Keratinocyte (primary cell): ENCODE data around the gene NAA10. TPM values are rescaled to one million over a fixed set of nuclear protein-coding genes. Genes with fewer than 3 reads are reported as not detected.
A peak's percentile ranks its signal among the peaks of the same experiment; 100 is the strongest.

Experiments used
- DNase-seq: peaks from one replicate; pipeline ENCODE4 v3.0.0-alpha.2; 2011; ENCODE audit warnings: low read depth, missing footprints, low spot score
- FAIRE-seq: peaks from 2 replicates; lab custom pipeline; 2011; peaks lifted over from hg19 to GRCh38; lab: Jason Lieb, UNC
- H2AFZ ChIP-seq: 2 replicates; pipeline ENCODE4 v1.6.0; 2012; ENCODE audit warnings: low read length, control low read depth, inconsistent platforms; ENCODE audit not compliant: control insufficient read depth
- H3K27ac ChIP-seq: 2 replicates; pipeline ENCODE4 v1.5.1; 2011; ENCODE audit warnings: low read length; ENCODE audit not compliant: control insufficient read depth, insufficient read depth
- H3K27me3 ChIP-seq: 3 replicates; pipeline ENCODE4 v1.6.0; 2011; ENCODE audit warnings: low read length; ENCODE audit not compliant: control insufficient read depth, insufficient read depth; ENCODE audit errors: extremely low read depth
- H3K36me3 ChIP-seq, 2 experiments: 2 replicates in 1 of 2; 3 replicates in 1 of 2; pipeline ENCODE4 v1.5.1; 2011; ENCODE audit warnings: low read length in 2 of 2, mild to moderate bottlenecking in 1 of 2; ENCODE audit not compliant: control insufficient read depth in 2 of 2, insufficient read depth in 2 of 2; ENCODE audit errors: extremely low read depth in 1 of 2
- H3K4me1 ChIP-seq: 3 replicates; pipeline ENCODE4 v1.5.1; 2011; ENCODE audit warnings: low read length; ENCODE audit not compliant: control insufficient read depth, insufficient read depth; ENCODE audit errors: extremely low read depth
- H3K4me2 ChIP-seq: 3 replicates; pipeline ENCODE4 v1.6.0; 2011; ENCODE audit warnings: low read depth, low read length; ENCODE audit not compliant: control insufficient read depth, insufficient read depth; ENCODE audit errors: extremely low read depth
- H3K4me3 ChIP-seq, 3 experiments: fragments of 200-600 bp in 1 of 3; sonication (generic) in 1 of 3; 2 replicates in 2 of 3; 3 replicates in 1 of 3; pipeline ENCODE4 v1.5.1; 2011 to 2016; ENCODE audit warnings: low read length in 3 of 3, mild to moderate bottlenecking in 3 of 3, control low read depth in 2 of 3, inconsistent platforms in 1 of 3, low read depth in 1 of 3, mixed read lengths in 1 of 3, mixed run types in 1 of 3, moderate library complexity in 1 of 3; ENCODE audit not compliant: control insufficient read depth in 2 of 3, insufficient read depth in 2 of 3; ENCODE audit errors: extremely low read depth in 1 of 3
- H3K79me2 ChIP-seq: 2 replicates; pipeline ENCODE4 v1.6.0; 2012; ENCODE audit warnings: low read length; ENCODE audit not compliant: control insufficient read depth, insufficient read depth
- H3K9ac ChIP-seq: 3 replicates; pipeline ENCODE4 v1.6.0; 2011; ENCODE audit warnings: low read length; ENCODE audit not compliant: control insufficient read depth, insufficient read depth; ENCODE audit errors: extremely low read depth
- H3K9me1 ChIP-seq: 3 replicates; pipeline ENCODE4 v1.6.0; 2011; ENCODE audit warnings: low read length; ENCODE audit not compliant: control insufficient read depth, insufficient read depth; ENCODE audit errors: extremely low read depth
- H3K9me3 ChIP-seq: 2 replicates; pipeline ENCODE4 v1.5.1; 2012; ENCODE audit warnings: low read depth, low read length; ENCODE audit not compliant: control insufficient read depth
- H4K20me1 ChIP-seq: 3 replicates; pipeline ENCODE4 v1.6.0; 2011; ENCODE audit warnings: low read length; ENCODE audit not compliant: control insufficient read depth, insufficient read depth; ENCODE audit errors: extremely low read depth
- CTCF ChIP-seq, 3 experiments: IDR thresholded peaks in 1 of 3; conservative IDR thresholded peaks in 1 of 3; optimal IDR thresholded peaks in 1 of 3; 2 replicates in 2 of 3; 3 replicates in 1 of 3; pipeline versions ENCODE3 to v1.5.1; 2011; ENCODE audit warnings: low read length in 3 of 3, mild to moderate bottlenecking in 3 of 3, moderate library complexity in 2 of 3, control low read depth in 1 of 3, inconsistent platforms in 1 of 3; ENCODE audit not compliant: insufficient read depth in 2 of 3; ENCODE audit errors: extremely low read depth in 1 of 3
- EZH2 ChIP-seq: IDR thresholded peaks from one replicate; pipeline ENCODE4 v1.6.1; 2012; ENCODE audit warnings: inconsistent platforms, mild to moderate bottlenecking, low read length, moderate library complexity
- dilution Hi-C: fragments of 300-500 bp; cut with MboI; formaldehyde crosslinking; loops from one replicate; pipeline ENCODE4 v1.7.0; 2020; ENCODE audit warnings: low sequenced_read_pairs; ENCODE audit not compliant: extremely low pct_ligation_motif_present
- polyA plus RNA-seq, 5 experiments: library from polyadenylated mRNA; depleted of rRNA in 3 of 5; stranded (reverse) in 3 of 5; stranded (forward) in 1 of 5; unstranded in 1 of 5; fragments of >200 nt; gene quantifications; 1 replicate in 1 of 5; 2 replicates in 3 of 5; 3 replicates in 1 of 5; pipeline versions ENCODE4 v1.2.1 to v1.2.3, GENCODE V29; 2011 to 2012; ENCODE audit warnings: missing spikeins in 2 of 5, low read depth in 1 of 5, low replicate concordance in 1 of 5

Gene NAA10
- polyA plus RNA-seq, 1 donor (not counting 4 experiments of a cell fraction or from before 2014, with no cell fraction given): 103 TPM

DNA sequence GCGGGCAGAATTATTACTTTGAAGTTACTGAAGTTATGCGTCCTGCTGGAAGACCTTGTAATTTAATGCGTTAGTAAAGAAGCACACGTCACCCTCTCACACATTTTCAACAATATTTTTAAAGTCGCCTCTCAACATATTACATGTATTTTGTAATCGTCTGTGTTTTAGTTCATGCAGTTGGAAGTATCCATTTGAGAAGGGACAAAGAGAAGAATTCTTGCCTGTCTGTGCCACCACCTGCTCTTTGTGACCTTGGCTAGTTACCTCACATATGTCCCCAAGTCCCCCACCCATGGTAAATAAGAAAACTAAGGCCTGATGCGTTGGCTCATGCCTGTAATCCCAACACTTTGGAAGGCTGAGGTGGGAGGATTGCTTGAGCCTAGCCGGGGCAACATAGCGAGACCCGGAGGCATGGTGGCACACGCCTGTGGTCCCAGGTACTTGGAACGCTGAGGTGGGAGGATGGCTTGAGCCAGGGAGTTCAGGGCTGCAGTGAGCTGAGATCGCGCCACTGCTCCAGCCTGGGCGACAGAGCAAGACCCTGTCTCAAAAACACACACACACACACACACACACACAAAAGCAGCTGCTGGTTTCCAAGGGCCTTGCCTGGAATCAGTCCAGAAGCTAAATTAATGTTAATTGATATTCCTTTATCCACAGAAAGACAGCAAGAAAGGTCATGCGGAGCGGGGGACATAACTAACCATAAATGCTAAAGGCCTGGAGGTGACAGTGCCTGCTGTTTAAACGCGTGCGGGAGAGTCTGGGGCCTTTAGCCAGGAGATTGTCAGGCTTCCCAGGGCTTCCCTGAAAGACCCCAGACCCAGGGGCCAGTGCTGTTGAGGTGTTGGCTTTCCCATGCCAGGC lies 38.5 kb upstream of the NAA10 start:
- TF ChIP-seq EZH2 (no peak), CTCF (optimal IDR thresholded peaks at IDR 0.05 in 1 of 3, IDR thresholded peaks at IDR 0.05 in 1 of 3, conservative IDR thresholded peaks at IDR 0.05 in 1 of 3; ENCODE audit: extremely low read depth in 1 of 3, insufficient read depth in 2 of 3, low read length in 3 of 3) (no peak)
- Histone ChIP-seq H4K20me1 (peaks cover 4% of the 10 kb centered on the region), H3K9me1 (no peaks in the 10 kb centered on the region), H3K36me3 (peaks cover 0 to 6% of the 10 kb centered on the region in 2 experiments), H3K4me1 (peaks cover 19% of the 10 kb centered on the region), H3K9me3 (no peaks in the 10 kb centered on the region), H3K79me2 (peaks cover 36% of the 10 kb centered on the region), H2AFZ (peak overlapping the region; percentile 49), H3K4me2 (peak overlapping the region; percentile 85), H3K27me3 (no peaks in the 10 kb centered on the region), H3K9ac (peak overlapping the region; percentile 99), H3K27ac (peak overlapping the region; percentile 99), H3K4me3 (peak overlapping the region; percentile 49 to 77 (median 70))
- FAIRE-seq (no peak), DNase-seq (no peak)
- dilution Hi-C loops: no loop called here

- peak within 1 kb of the TSS; percentile 88 for H2AFZ ChIP-seq
- TF ChIP-seq CTCF (optimal IDR thresholded peaks at IDR 0.05 in 1 of 3, IDR thresholded peaks at IDR 0.05 in 1 of 3, conservative IDR thresholded peaks at IDR 0.05 in 1 of 3; ENCODE audit: extremely low read depth in 1 of 3, insufficient read depth in 2 of 3, low read length in 3 of 3) (no peak), EZH2 (no peak)
- peaks cover 8% of the 10 kb centered on the region for H4K20me1 ChIP-seq
- H3K27me3 ChIP-seq: no peaks in the 10 kb centered on the region
- H3K4me2 ChIP-seq: peak within 1 kb of the TSS; percentile 85
- no peaks in the 10 kb centered on the region for H3K9me3 ChIP-seq
- H3K9ac ChIP-seq: peak within 1 kb of the TSS; percentile 99
- H3K79me2 ChIP-seq: peaks cover 44% of the 10 kb centered on the region
- FAIRE-seq (no peak), DNase-seq (peak; percentile 23)
- H3K4me1 ChIP-seq: peaks cover 20% of the 10 kb centered on the region
- H3K36me3 ChIP-seq: peaks cover 0 to 6% of the 10 kb centered on the region in 2 experiments
- dilution Hi-C loops: no loop called here
- H3K27ac ChIP-seq: peak within 1 kb of the TSS; percentile 99
- peak within 1 kb of the TSS; percentile 84 to 91 (median 86) for H3K4me3 ChIP-seq
- H3K9me1 ChIP-seq: no peaks in the 10 kb centered on the region
These were observed 37.7 kb upstream of the NAA10 start, which contains the start of gene TMEM187 for GRCh38 chrX:153972368-153973126. Gene TMEM187, plus strand, starts transcription at chrX:153972754. Its CDS starts 9,309 bp downstream, at chrX:153982063.
